Lower leg skin (tissue), 3 donors: Measurements from ENCODE around the gene UGT2B15.

Experiments used
- CTCF ChIP-seq, 3 donors: fragments of 450-650 bp; IDR thresholded peaks; one replicate each; pipeline ENCODE4 v1.5.1; 2016; ENCODE audit warnings: antibody characterized with exemption in 3 of 3, mild to moderate bottlenecking in 3 of 3, moderate library complexity in 2 of 3
- POLR2A ChIP-seq, 2 donors: fragments of 450-650 bp; IDR thresholded peaks; one replicate each; pipeline ENCODE4 v1.6.1; 2016 to 2017; ENCODE audit warnings: antibody characterized with exemption in 2 of 2, mild to moderate bottlenecking in 1 of 2, moderate library complexity in 1 of 2

- no peak for TF ChIP-seq CTCF (IDR thresholded peaks at IDR 0.05)
- no peak for TF ChIP-seq POLR2A (IDR thresholded peaks at IDR 0.05)
Observed at GRCh38 chr4:68712207-68712606, 41.8 kb upstream of the UGT2B15 start.
